Left lung (tissue), 10 donors: ENCODE measurements around the gene EVI5. TPM values are rescaled to one million over a fixed set of nuclear protein-coding genes. Genes with fewer than 3 reads are reported as not detected.
"Not testable (repeated sequence)": the region's sequence is repeated elsewhere in the genome, so short reads cannot be mapped to it uniquely, and the experiment has no call there.

ENCODE experiments used
- ATAC-seq: fragments of 200-7000 bp; cut with Tn5 transposase; one replicate; pipeline ENCODE4 v1.9.1; 2020; ENCODE audit warnings: moderate library complexity
- DNase-seq, 4 donors: peaks; one replicate each; pipeline ENCODE4 v3.0.0-alpha.2; 2013 to 2020
- H3K27ac ChIP-seq, 2 donors: fragments of 200-600 bp; sonication (generic) in 1 of 2; one replicate each; pipeline versions ENCODE4 v1.5.0 to v1.8.0; 2020 to 2021
- H3K27me3 ChIP-seq, 2 donors: fragments of 200-600 bp; sonication (generic) in 1 of 2; one replicate each; pipeline versions ENCODE4 v1.5.0 to v1.8.0; 2020 to 2021
- H3K36me3 ChIP-seq, 2 donors: fragments of 200-600 bp; sonication (generic) in 1 of 2; one replicate each; pipeline versions ENCODE4 v1.5.0 to v1.8.0; 2020 to 2021
- H3K4me1 ChIP-seq, 2 donors: fragments of 200-600 bp; one replicate each; pipeline ENCODE4 v1.8.0; 2021
- H3K4me3 ChIP-seq, 2 donors: fragments of 200-600 bp; sonication (generic) in 1 of 2; one replicate each; pipeline versions ENCODE4 v1.5.0 to v1.8.0; 2020 to 2021; ENCODE audit warnings: mild to moderate bottlenecking in 1 of 2
- H3K9me3 ChIP-seq, 2 donors: fragments of 200-600 bp; sonication (generic) in 1 of 2; one replicate each; pipeline versions ENCODE4 v1.5.0 to v1.8.0; 2020 to 2021
- CTCF ChIP-seq, 2 donors: fragments of 200-600 bp; sonication (generic) in 1 of 2; IDR thresholded peaks; one replicate each; pipeline versions ENCODE4 v1.5.0 to v1.8.0; 2021; ENCODE audit warnings: antibody characterized with exemption in 2 of 2
- intact Hi-C, 2 donors: fragments of 100-400 bp; cut with DNase I; formaldehyde crosslinking; loops; one replicate each; pipeline versions ENCODE4 v1.11.2 to v1.14.2; 2022
- polyA plus RNA-seq, 6 donors: library from polyadenylated mRNA; unstranded; fragments of 120-200 nt; gene quantifications; one replicate each; pipeline ENCODE4 v1.2.1, GENCODE V29; 2013; ENCODE audit not compliant: insufficient read length in 6 of 6
- total RNA-seq, 2 donors: library from RNA; stranded (reverse); fragmentation: NEBNext Ultra II Directional; extraction: Animal tissue kit (Norgen Biotek cat#: 25700); gene quantifications; one replicate each; pipeline ENCODE4 v1.2.1, GENCODE V29; 2021
- donor health status: DM: no; HTN: yes; CAD: no.
- donor health status: DM: no; HTN: no; CAD: no.

The EVI5 gene
- total and polyA plus RNA-seq, 8 donors: 17.5 to 49.7 (median 22.4) TPM

GRCh38 chr1:92786111-92786901, 1.4 kb upstream of the EVI5 start:
- Histone ChIP-seq H3K27ac (peak overlapping the region; percentile 98 to 99), H3K4me1 (peaks cover 8 to 41% of the 10 kb centered on the region in 2 donors), H3K9me3 (no peaks in the 10 kb centered on the region), H3K27me3 (no peaks in the 10 kb centered on the region), H3K4me3 (peak overlapping the region in 1 of 2 donors; percentile 70), H3K36me3 (no peaks in the 10 kb centered on the region)
- ATAC-seq (no peak), DNase-seq (no peak)
- no peak for TF ChIP-seq CTCF (IDR thresholded peaks at IDR 0.05)
- intact Hi-C loops: no loop called here

GRCh38 chr1:92784021-92784638, 778 bp downstream of the EVI5 start:
- no peak for TF ChIP-seq CTCF (IDR thresholded peaks at IDR 0.05)
- Histone ChIP-seq H3K4me1 (peaks cover 8 to 41% of the 10 kb centered on the region in 2 donors), H3K9me3 (no peaks in the 10 kb centered on the region), H3K4me3 (peak overlapping the region; percentile 69 to 70), H3K27me3 (no peaks in the 10 kb centered on the region), H3K36me3 (no peaks in the 10 kb centered on the region), H3K27ac (peak overlapping the region; percentile 98 to 99)
- intact Hi-C loops: no loop called here
- ATAC-seq (peak; percentile 2), DNase-seq (peak in 2 of 4 donors; percentile 49 to 59)

GRCh38 chr1:92783550-92783949, 1.4 kb downstream of the EVI5 start:
- H3K36me3 ChIP-seq, H3K27me3 ChIP-seq, H3K9me3 ChIP-seq, ATAC-seq, intact Hi-C loops: not testable (repeated sequence)
- DNase-seq: peak in 2 of 4 donors; percentile 16 to 45
- H3K4me1 ChIP-seq: peaks cover 8 to 41% of the 10 kb centered on the region in 2 donors
- peak overlapping the region; percentile 69 to 70 for H3K4me3 ChIP-seq
- H3K27ac ChIP-seq: peak overlapping the region; percentile 98 to 99

GRCh38 chr1:92778376-92778775, 6.5 kb downstream of the EVI5 start:
- Histone ChIP-seq H3K27me3 (no peaks in the 10 kb centered on the region), H3K4me3 (no peak overlapping the region), H3K27ac (no peak overlapping the region), H3K4me1 (peaks cover 8 to 19% of the 10 kb centered on the region in 2 donors), H3K9me3 (no peaks in the 10 kb centered on the region), H3K36me3 (no peaks in the 10 kb centered on the region)
- intact Hi-C loops: no loop called here
- DNase-seq (no peak), ATAC-seq (no peak)
- no peak for TF ChIP-seq CTCF (IDR thresholded peaks at IDR 0.05)

- H3K4me3 ChIP-seq: no peak overlapping the region
- no peaks in the 10 kb centered on the region for H3K9me3 ChIP-seq
- H3K4me1 ChIP-seq: no peaks in the 10 kb centered on the region
- ATAC-seq (no peak), DNase-seq (no peak)
- TF ChIP-seq CTCF (IDR thresholded peaks at IDR 0.05): no peak
- H3K27ac ChIP-seq: no peak overlapping the region
- H3K27me3 ChIP-seq: no peaks in the 10 kb centered on the region
- intact Hi-C loops: no loop called here
- H3K36me3 ChIP-seq: no peaks in the 10 kb centered on the region
Observed at GRCh38 chr1:92774407-92774806, 10.5 kb downstream of the EVI5 start.

GRCh38 chr1:92773749-92774148, 11.2 kb downstream of the EVI5 start:
- H3K27me3 ChIP-seq, intact Hi-C loops, ATAC-seq: not testable (repeated sequence)

More at GRCh38 chr1:92773749-92774148, 11.2 kb downstream of the EVI5 start:
- H3K4me1 ChIP-seq, H3K36me3 ChIP-seq, DNase-seq, H3K9me3 ChIP-seq, H3K27ac ChIP-seq, H3K4me3 ChIP-seq: not testable (repeated sequence)
